Tibial artery (tissue), 4 donors: ENCODE results near the gene CREB5.

Source experiments
- DNase-seq, 2 donors: peaks; one replicate each; pipeline ENCODE4 v3.0.0-alpha.2; 2019
- H3K27ac ChIP-seq, 2 donors: fragments of 200-600 bp; sonication (generic) in 1 of 2; 1 replicate in 1 of 2; 2 replicates in 1 of 2; pipeline ENCODE4 v1.5.1; 2018 to 2019; ENCODE audit warnings: mild to moderate bottlenecking in 1 of 2
- H3K27me3 ChIP-seq, 2 donors: fragments of 200-600 bp; sonication (generic) in 1 of 2; one replicate each; pipeline versions ENCODE4 v1.5.1 to v1.6.0; 2016 to 2019
- H3K36me3 ChIP-seq, 3 donors: fragments of 200-600 bp; sonication (generic) in 2 of 3; one replicate each; pipeline ENCODE4 v1.5.1; 2016 to 2019; ENCODE audit warnings: mild to moderate bottlenecking in 2 of 3
- H3K4me1 ChIP-seq, 4 donors: fragments of 200-600 bp; sonication (generic) in 2 of 4; 1 replicate in 3 of 4; 2 replicates in 1 of 4; pipeline ENCODE4 v1.5.1; 2016 to 2019
- H3K4me3 ChIP-seq, 2 donors: fragments of 200-600 bp; sonication (generic) in 1 of 2; 1 replicate in 1 of 2; 2 replicates in 1 of 2; pipeline ENCODE4 v1.5.1; 2018 to 2019; ENCODE audit warnings: mild to moderate bottlenecking in 2 of 2
- H3K9me3 ChIP-seq, 3 donors: fragments of 200-600 bp; sonication (generic) in 1 of 3; one replicate each; pipeline ENCODE4 v1.5.1; 2016 to 2019
- CTCF ChIP-seq, 2 experiments: fragments of 200-600 bp in 1 of 2; fragments of 450-650 bp in 1 of 2; IDR thresholded peaks; one replicate each; pipeline ENCODE4 v1.5.1; 2017 to 2019; ENCODE audit warnings: antibody characterized with exemption in 2 of 2, mild to moderate bottlenecking in 1 of 2, moderate library complexity in 1 of 2
- intact Hi-C: fragments of 100-400 bp; cut with DNase I; formaldehyde crosslinking; loops from one replicate; pipeline ENCODE4 v1.15.0; 2023; ENCODE audit warnings: low total_unique reads

The CREB5 gene

GRCh38 chr7:28702171-28702570 is 289.9 kb downstream of the CREB5 start:
- intact Hi-C loops = no loop called here
- no peak for DNase-seq
- Histone ChIP-seq H3K4me1 (peaks cover 0 to 41% (median 11%) of the 10 kb centered on the region in 4 donors), H3K27ac (peak overlapping the region in 1 of 2 donors; percentile 17), H3K4me3 (no peak overlapping the region), H3K27me3 (no peaks in the 10 kb centered on the region), H3K9me3 (no peaks in the 10 kb centered on the region), H3K36me3 (no peaks in the 10 kb centered on the region)
- TF ChIP-seq CTCF (IDR thresholded peaks at IDR 0.05) = no peak

- no peaks in the 10 kb centered on the region for H3K9me3 ChIP-seq
- TF ChIP-seq CTCF (IDR thresholded peaks at IDR 0.05) = no peak
- intact Hi-C loops = no loop called here
- H3K27me3 ChIP-seq = no peaks in the 10 kb centered on the region
- no peak for DNase-seq
- H3K27ac ChIP-seq = peak overlapping the region in 1 of 2 donors; percentile 17
- peaks cover 0 to 51% (median 16%) of the 10 kb centered on the region in 4 donors for H3K4me1 ChIP-seq
- no peak overlapping the region for H3K4me3 ChIP-seq
- H3K36me3 ChIP-seq = no peaks in the 10 kb centered on the region
These were observed 290.9 kb downstream of the CREB5 start for GRCh38 chr7:28703037-28703765.

GRCh38 chr7:28704706-28705105 is 292.4 kb downstream of the CREB5 start:
- H3K27ac ChIP-seq = no peak overlapping the region
- H3K36me3 ChIP-seq = no peaks in the 10 kb centered on the region
- H3K4me1 ChIP-seq = peaks cover 0 to 54% (median 17%) of the 10 kb centered on the region in 4 donors
- DNase-seq = no peak
- TF ChIP-seq CTCF (IDR thresholded peaks at IDR 0.05) = no peak
- no peaks in the 10 kb centered on the region for H3K27me3 ChIP-seq
- H3K9me3 ChIP-seq = no peaks in the 10 kb centered on the region
- no peak overlapping the region for H3K4me3 ChIP-seq
- intact Hi-C loops = no loop called here

GRCh38 chr7:28705350-28705749 is 293.0 kb downstream of the CREB5 start:
- Histone ChIP-seq H3K36me3 (no peaks in the 10 kb centered on the region), H3K9me3 (no peaks in the 10 kb centered on the region), H3K4me3 (no peak overlapping the region), H3K27me3 (no peaks in the 10 kb centered on the region), H3K27ac (no peak overlapping the region), H3K4me1 (peaks cover 0 to 47% (median 17%) of the 10 kb centered on the region in 4 donors)
- intact Hi-C loops = no loop called here
- no peak for TF ChIP-seq CTCF (IDR thresholded peaks at IDR 0.05)
- no peak for DNase-seq

GRCh38 chr7:28706584-28706983 is 294.3 kb downstream of the CREB5 start:
- Histone ChIP-seq H3K9me3 (no peaks in the 10 kb centered on the region), H3K36me3 (no peaks in the 10 kb centered on the region), H3K27me3 (no peaks in the 10 kb centered on the region), H3K4me1 (peaks cover 0 to 37% (median 14%) of the 10 kb centered on the region in 4 donors), H3K4me3 (no peak overlapping the region), H3K27ac (no peak overlapping the region)
- intact Hi-C loops = no loop called here
- no peak for TF ChIP-seq CTCF (IDR thresholded peaks at IDR 0.05)
- DNase-seq = no peak
